NCI-H345 (cell line): ENCODE results near the gene ZNF672.
"Not testable (repeated sequence)": the region's sequence is repeated elsewhere in the genome, so short reads cannot be mapped to it uniquely, and the experiment has no call there.

Experiments
- DNase-seq: peaks from one replicate; lab custom pipeline; 2025; lab: John Stamatoyannopoulos, UW

Gene ZNF672

GRCh38 chr1:248886237-248886895 lies 48.3 kb downstream of the ZNF672 start:
- no peak for DNase-seq

GRCh38 chr1:248889914-248890243 lies 51.9 kb downstream of the ZNF672 start:
- not testable (repeated sequence) for DNase-seq

- DNase-seq, result no peak
Measured at GRCh38 chr1:248890549-248891498, 52.8 kb downstream of the ZNF672 start.

GRCh38 chr1:248891758-248892157 lies 53.7 kb downstream of the ZNF672 start:
- DNase-seq, result no peak

DNA sequence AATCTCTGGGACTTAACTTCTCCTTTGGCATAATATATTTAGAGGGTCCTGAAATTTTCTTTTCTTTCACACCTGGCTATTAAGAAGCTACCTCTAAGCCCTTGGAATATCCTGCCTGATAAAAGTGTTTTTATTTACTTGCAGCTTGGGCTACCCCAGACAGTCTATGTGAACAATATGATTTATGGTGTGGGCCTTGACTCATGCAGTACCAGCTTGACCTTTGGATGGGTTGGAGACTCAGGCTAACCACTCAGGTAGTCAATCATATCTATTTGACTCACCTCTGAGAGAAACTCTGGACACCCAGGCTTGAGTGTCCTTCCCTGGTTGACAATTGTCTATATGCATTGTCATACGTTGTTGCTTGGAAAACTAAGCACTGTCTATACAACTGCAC lies 54.6 kb downstream of the ZNF672 start:
- DNase-seq, result no peak

DNA sequence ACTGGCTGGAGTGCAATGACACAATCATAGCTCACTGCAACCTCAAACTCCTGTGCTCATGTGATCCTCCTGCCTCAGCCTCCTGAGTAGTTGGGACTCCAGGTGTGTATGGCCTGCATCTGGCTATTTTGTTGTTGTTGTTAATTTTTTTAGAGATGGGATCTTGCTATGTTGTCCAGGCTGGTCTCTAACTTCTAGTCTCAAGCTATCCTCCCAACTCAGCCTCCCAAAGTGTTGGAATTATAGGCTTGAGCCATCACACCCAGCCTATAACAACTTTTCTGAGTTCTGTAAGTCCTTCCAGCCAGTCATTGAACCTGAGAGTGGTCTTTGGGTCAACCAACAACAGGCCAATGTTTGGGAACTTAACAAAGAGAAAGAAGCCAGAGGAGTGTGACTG lies 56.8 kb downstream of the ZNF672 start:
- DNase-seq, result no peak

DNA sequence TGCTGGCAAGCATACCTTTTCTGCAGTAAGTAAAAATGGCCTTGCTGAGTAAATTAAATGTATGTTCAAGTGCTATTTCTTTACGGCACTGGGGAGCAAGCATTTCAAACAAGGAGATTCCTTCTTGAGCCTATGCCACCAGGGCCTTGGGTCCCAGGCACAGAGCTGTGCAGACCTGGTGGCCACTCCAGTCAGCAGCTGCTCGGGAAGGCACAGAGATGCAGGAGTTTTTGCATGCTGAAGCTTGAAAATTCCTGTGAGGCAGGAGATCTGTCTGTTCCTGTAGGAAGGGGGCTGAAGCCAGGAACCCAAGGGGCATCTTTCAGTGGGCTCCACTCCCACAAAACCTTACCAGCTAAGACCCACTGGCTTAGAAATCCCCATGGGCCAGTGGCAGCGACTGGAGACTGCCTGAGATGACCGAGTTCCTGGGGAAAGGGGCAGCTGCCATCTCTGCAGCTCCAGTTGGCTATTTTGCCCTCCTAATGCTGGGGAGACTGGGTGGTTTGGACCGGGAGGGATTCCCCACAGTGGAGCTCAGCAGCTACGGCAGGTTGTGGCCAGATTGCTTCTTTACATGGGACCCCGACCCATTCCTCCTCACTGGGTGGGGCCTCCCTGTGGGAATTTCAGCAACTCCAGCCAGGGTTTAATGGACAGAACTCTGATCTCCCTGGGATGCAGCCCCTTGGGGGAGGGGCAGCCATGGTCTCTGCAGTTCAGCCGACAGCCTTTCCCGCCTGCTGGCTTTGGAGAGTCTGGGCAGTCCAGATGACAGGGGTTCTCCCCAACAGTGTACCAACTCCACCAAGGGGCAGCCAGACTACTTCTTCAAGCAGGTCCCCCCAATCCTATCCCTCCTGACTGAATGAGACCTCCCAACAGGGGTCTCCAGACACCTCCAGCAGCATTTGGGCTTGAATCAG lies 59.7 kb downstream of the ZNF672 start:
- no peak for DNase-seq
